ENCODE measurements around the gene SEMA5A. TPM values are rescaled to one million over a fixed set of nuclear protein-coding genes. Genes with fewer than 3 reads are reported as not detected.

Gene SEMA5A
- total and polyA plus RNA-seq, 2 of the 13 experiments (the other 11 are each of a cell fraction or from before 2014, with no cell fraction given): 0.01 TPM; not detected in 1

DNA sequence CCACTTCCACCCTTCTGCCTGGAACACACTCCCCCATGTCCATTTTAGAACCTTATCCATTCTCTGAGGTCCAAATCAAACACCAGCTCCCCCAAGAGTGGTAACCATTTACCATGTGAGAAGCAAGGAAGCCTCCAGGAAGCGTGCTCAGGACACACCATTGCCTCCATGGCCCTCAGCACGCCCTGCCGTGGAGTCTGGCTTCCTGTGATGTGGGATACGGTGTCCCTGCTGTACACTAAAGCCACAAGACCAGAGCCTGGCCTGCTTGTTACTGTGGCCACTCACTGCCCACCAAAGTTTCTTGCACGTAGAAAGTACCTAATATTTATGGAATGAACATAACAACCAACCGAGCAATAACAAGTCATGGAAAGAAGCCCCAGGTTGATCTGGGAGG is 151.7 kb downstream of the SEMA5A start (continued):
- TF ChIP-seq CBX1 (IDR thresholded peaks at IDR 0.05; ENCODE audit: low read depth): no peak
- TF ChIP-seq, protein P1, sequence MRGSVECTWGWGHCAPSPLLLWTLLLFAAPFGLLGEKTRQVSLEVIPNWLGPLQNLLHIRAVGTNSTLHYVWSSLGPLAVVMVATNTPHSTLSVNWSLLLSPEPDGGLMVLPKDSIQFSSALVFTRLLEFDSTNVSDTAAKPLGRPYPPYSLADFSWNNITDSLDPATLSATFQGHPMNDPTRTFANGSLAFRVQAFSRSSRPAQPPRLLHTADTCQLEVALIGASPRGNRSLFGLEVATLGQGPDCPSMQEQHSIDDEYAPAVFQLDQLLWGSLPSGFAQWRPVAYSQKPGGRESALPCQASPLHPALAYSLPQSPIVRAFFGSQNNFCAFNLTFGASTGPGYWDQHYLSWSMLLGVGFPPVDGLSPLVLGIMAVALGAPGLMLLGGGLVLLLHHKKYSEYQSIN (CRISPR knock-in tag; IDR thresholded peaks at IDR 0.05; ENCODE audit: borderline replicate concordance): no peak
- TF ChIP-seq SPEN (CRISPR knock-in tag; IDR thresholded peaks at IDR 0.05; ENCODE audit: low read depth): no peak
- no peak for TF ChIP-seq SRSF4 (IDR thresholded peaks at IDR 0.05; ENCODE audit: low read depth, low read length, poor library complexity, severe bottlenecking)

DNA sequence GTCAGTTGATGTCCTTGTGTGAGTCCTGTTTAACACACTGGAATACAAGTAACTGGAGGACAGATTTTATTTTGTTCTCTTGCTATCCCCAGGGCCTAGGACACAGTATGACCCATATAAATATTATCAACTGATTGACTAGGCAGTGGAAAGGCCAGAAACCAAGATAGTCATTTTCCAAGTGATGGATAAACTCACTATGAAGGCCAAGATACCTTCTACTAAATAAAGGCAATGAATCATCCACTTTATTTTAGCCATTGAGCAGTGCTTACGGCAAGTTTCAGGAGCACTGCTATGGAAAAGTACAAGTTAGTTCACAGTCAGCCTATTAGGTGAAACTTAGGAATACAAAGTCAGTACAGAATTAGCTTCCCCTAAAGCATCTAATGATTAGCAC is 153.2 kb downstream of the SEMA5A start:
- in situ Hi-C loops (cut with HindIII; ENCODE audit: extremely low pct_ligation_motif_present, low pct_unique_long_range_greater_than_20kb) (no loop called here), intact Hi-C loops (cut with micrococcal nuclease; ENCODE audit: unreplicated experiment) (no loop called here)
- Histone ChIP-seq H3K4me2 (ENCODE audit: low read depth, low read length) (no peak overlapping the region), H4K20me1 (ENCODE audit: insufficient read depth, low read length) (no peaks in the 10 kb centered on the region), H3K27ac (ENCODE audit: extremely low read length, insufficient read depth, low read length) (no peak overlapping the region), H3K27me3 (ENCODE audit: control insufficient read depth in 1 of 2, insufficient read depth in 2 of 2, low read length in 2 of 2) (no peaks in the 10 kb centered on the region), H2AFZ (ENCODE audit: low read length) (no peak overlapping the region), H3K4me1 (ENCODE audit: insufficient read depth, low read length) (no peaks in the 10 kb centered on the region), H3K9ac (ENCODE audit: insufficient read depth, low read depth, low read length) (no peak overlapping the region), H3K79me2 (ENCODE audit: insufficient read depth, low read length) (no peaks in the 10 kb centered on the region), H3K4me3 (replicated peaks in 1 of 3; ENCODE audit: insufficient read depth in 1 of 3, low read depth in 2 of 3, low read length in 3 of 3) (no peak overlapping the region), H3K9me3 (ENCODE audit: low read length) (no peaks in the 10 kb centered on the region), H3K36me3 (replicated peaks in 1 of 2; ENCODE audit: control insufficient read depth in 1 of 2, insufficient read depth in 2 of 2, low read length in 2 of 2) (no peaks in the 10 kb centered on the region)
- FAIRE-seq (no peak), ATAC-seq (no peak), DNase-seq (ENCODE audit: low spot score) (no peak)
- no TSS peak for BruUV-seq (replicated peaks)
- TF ChIP-seq GTF2F1 (IDR thresholded peaks at IDR 0.05; ENCODE audit: low read length): no peak
- no peak for TF ChIP-seq ZNF34 (CRISPR knock-in tag; IDR thresholded peaks at IDR 0.05; ENCODE audit: borderline replicate concordance)
- TF ChIP-seq SIX1 (CRISPR knock-in tag; IDR thresholded peaks at IDR 0.05; ENCODE audit: borderline replicate concordance): no peak
- no peak for TF ChIP-seq KMT2A (CRISPR knock-in tag; IDR thresholded peaks at IDR 0.05)
- TF ChIP-seq, protein P2, sequence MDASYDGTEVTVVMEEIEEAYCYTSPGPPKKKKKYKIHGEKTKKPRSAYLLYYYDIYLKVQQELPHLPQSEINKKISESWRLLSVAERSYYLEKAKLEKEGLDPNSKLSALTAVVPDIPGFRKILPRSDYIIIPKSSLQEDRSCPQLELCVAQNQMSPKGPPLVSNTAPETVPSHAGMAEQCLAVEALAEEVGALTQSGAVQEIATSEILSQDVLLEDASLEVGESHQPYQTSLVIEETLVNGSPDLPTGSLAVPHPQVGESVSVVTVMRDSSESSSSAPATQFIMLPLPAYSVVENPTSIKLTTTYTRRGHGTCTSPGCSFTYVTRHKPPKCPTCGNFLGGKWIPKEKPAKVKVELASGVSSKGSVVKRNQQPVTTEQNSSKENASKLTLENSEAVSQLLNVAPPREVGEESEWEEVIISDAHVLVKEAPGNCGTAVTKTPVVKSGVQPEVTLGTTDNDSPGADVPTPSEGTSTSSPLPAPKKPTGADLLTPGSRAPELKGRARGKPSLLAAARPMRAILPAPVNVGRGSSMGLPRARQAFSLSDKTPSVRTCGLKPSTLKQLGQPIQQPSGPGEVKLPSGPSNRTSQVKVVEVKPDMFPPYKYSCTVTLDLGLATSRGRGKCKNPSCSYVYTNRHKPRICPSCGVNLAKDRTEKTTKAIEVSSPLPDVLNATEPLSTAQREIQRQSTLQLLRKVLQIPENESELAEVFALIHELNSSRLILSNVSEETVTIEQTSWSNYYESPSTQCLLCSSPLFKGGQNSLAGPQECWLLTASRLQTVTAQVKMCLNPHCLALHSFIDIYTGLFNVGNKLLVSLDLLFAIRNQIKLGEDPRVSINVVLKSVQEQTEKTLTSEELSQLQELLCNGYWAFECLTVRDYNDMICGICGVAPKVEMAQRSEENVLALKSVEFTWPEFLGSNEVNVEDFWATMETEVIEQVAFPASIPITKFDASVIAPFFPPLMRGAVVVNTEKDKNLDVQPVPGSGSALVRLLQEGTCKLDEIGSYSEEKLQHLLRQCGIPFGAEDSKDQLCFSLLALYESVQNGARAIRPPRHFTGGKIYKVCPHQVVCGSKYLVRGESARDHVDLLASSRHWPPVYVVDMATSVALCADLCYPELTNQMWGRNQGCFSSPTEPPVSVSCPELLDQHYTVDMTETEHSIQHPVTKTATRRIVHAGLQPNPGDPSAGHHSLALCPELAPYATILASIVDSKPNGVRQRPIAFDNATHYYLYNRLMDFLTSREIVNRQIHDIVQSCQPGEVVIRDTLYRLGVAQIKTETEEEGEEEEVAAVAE (CRISPR knock-in tag; IDR thresholded peaks at IDR 0.05; ENCODE audit: borderline replicate concordance): no peak
- no peak for TF ChIP-seq ZFP36L1 (CRISPR knock-in tag; IDR thresholded peaks at IDR 0.05)
- no peak for TF ChIP-seq ATF1 (CRISPR knock-in tag; IDR thresholded peaks at IDR 0.05)
- no peak for TF ChIP-seq HDAC6 (IDR thresholded peaks at IDR 0.05; ENCODE audit: low read depth, low read length)
- TF ChIP-seq ZC3H4 (CRISPR knock-in tag; IDR thresholded peaks at IDR 0.05; ENCODE audit: borderline replicate concordance): no peak
- no peak for TF ChIP-seq KDM2A (CRISPR knock-in tag; IDR thresholded peaks at IDR 0.05; ENCODE audit: borderline replicate concordance, low read depth)
- TF ChIP-seq TSC22D2 (CRISPR knock-in tag; IDR thresholded peaks at IDR 0.05; ENCODE audit: borderline replicate concordance): no peak
- TF ChIP-seq HDAC1 (CRISPR knock-in tag; IDR thresholded peaks at IDR 0.05): no peak
- TF ChIP-seq MXI1 (IDR thresholded peaks at IDR 0.05; ENCODE audit: borderline replicate concordance, low read depth, low read length): no peak
- no peak for TF ChIP-seq ZNF598 (CRISPR knock-in tag; IDR thresholded peaks at IDR 0.05; ENCODE audit: borderline replicate concordance)
- POLR2A ChIA-PET: no interaction called here
- CTCF ChIA-PET (ENCODE audit: low intra/inter-chr PET ratio, low total read pairs): no interaction called here
- WGBS (ENCODE audit: low lambda C conversion rate): 0% methylated on average over 1 of the region's 1 CpG
